K562 (cell line): ENCODE results near the gene EFCAB13. TPM values are rescaled to one million over a fixed set of nuclear protein-coding genes. Genes with fewer than 3 reads are reported as not detected.

Experiments
- ATAC-seq: fragments of 200-7000 bp; cut with Tn5 transposase; 3 replicates; pipeline ENCODE4 v1.9.1; 2020; ENCODE audit warnings: moderate library complexity
- BruUV-seq: library from RNA; stranded (reverse); fragments of 400-500 nt; replicated peaks from 2 replicates; lab custom pipeline; 2021; lab: Mats Ljungman, UMichigan
- CTCF ChIA-PET: fragments of 300-600 bp; formaldehyde crosslinking; extraction: SDS; loops from one replicate; lab custom pipeline; 2021; ENCODE audit warnings: low intra/inter-chr PET ratio; lab: Yijun Ruan, JAX
- POLR2A ChIA-PET: fragments of 300-600, 350-650 bp; sonication (Branson Sonifier 250); formaldehyde crosslinking; extraction: SDS; loops from one replicate; lab custom pipeline; 2021; ENCODE audit warnings: antibody characterized with exemption, inconsistent platforms; lab: Yijun Ruan, JAX
- DNase-seq, 4 experiments: peaks; one replicate each; pipeline versions ENCODE4 v3.0.0 to v3.0.0-alpha.2; 2011 to 2018; ENCODE audit warnings: low spot score in 3 of 4, mixed read lengths in 3 of 4; ENCODE audit errors: extremely low read depth in 1 of 4
- FAIRE-seq: peaks from 2 replicates; lab custom pipeline; 2011; peaks lifted over from hg19 to GRCh38; lab: Jason Lieb, UNC
- H2AFZ ChIP-seq: 2 replicates; pipeline ENCODE4 v1.6.0; 2011; ENCODE audit warnings: low read depth, low read length, control low read depth, inconsistent platforms
- H3K27ac ChIP-seq: fragments of 200-600 bp; 3 replicates; pipeline ENCODE4 v1.8.0; 2011; ENCODE audit warnings: low read depth, mild to moderate bottlenecking, control low read depth, inconsistent platforms, low read length, moderate library complexity, mixed read lengths; ENCODE audit errors: extremely low read depth
- H3K27me3 ChIP-seq, 2 experiments: fragments of 300-600 bp in 1 of 2; 2 replicates in 1 of 2; 3 replicates in 1 of 2; pipeline versions ENCODE4 v1.6.0 to v1.8.0; 2011; ENCODE audit warnings: inconsistent platforms in 2 of 2, low read length in 2 of 2, mild to moderate bottlenecking in 1 of 2, mixed read lengths in 1 of 2, moderate library complexity in 1 of 2; ENCODE audit not compliant: control insufficient read depth in 2 of 2, insufficient read depth in 2 of 2
- H3K36me3 ChIP-seq: fragments of 300-600 bp; 3 replicates; pipeline ENCODE4 v1.8.0; 2011; ENCODE audit warnings: mild to moderate bottlenecking, low read length, inconsistent platforms; ENCODE audit not compliant: control insufficient read depth, insufficient read depth
- H3K4me1 ChIP-seq, 2 experiments: fragments of 200-600 bp in 1 of 2; replicated peaks in 1 of 2; 2 replicates in 1 of 2; 3 replicates in 1 of 2; pipeline versions ENCODE4 v1.5.1 to v1.8.0; 2011; ENCODE audit warnings: inconsistent platforms in 2 of 2, low read length in 2 of 2, mild to moderate bottlenecking in 1 of 2, mixed read lengths in 1 of 2, moderate library complexity in 1 of 2; ENCODE audit not compliant: control insufficient read depth in 2 of 2, insufficient read depth in 2 of 2
- H3K4me2 ChIP-seq: 2 replicates; pipeline ENCODE4 v1.6.1; 2011; ENCODE audit warnings: low read length, control low read depth, inconsistent platforms, mixed read lengths; ENCODE audit not compliant: insufficient read depth
- H3K4me3 ChIP-seq: fragments of 200-600 bp; sonication (generic), shearing (Covaris generic); 2 replicates; pipeline ENCODE4 v1.5.1; 2016; ENCODE audit warnings: control low read depth, inconsistent platforms
- H3K79me2 ChIP-seq: fragments of 200-600 bp; 3 replicates; pipeline ENCODE4 v1.8.0; 2011; ENCODE audit warnings: low read length, inconsistent platforms; ENCODE audit not compliant: control insufficient read depth, insufficient read depth
- H3K9ac ChIP-seq, 2 experiments: 2 replicates each; pipeline versions ENCODE4 v1.6.0 to v1.6.1; 2011; ENCODE audit warnings: low read depth in 2 of 2, low read length in 2 of 2, control low read depth in 1 of 2, inconsistent platforms in 1 of 2, mild to moderate bottlenecking in 1 of 2, mixed read lengths in 1 of 2; ENCODE audit not compliant: insufficient read depth in 1 of 2
- H3K9me1 ChIP-seq: one replicate; pipeline ENCODE4 v1.6.0; 2011; ENCODE audit warnings: inconsistent platforms, mild to moderate bottlenecking, low read length, moderate library complexity; ENCODE audit not compliant: control insufficient read depth, insufficient read depth
- H3K9me3 ChIP-seq: replicated peaks from 2 replicates; pipeline ENCODE4 v1.5.1; 2011; ENCODE audit warnings: low read depth, low read length, inconsistent platforms; ENCODE audit not compliant: control insufficient read depth, insufficient read depth
- H4K20me1 ChIP-seq: replicated peaks from 2 replicates; pipeline ENCODE4 v1.6.1; 2011; ENCODE audit warnings: low read length, inconsistent platforms, mixed read lengths; ENCODE audit not compliant: control insufficient read depth, insufficient read depth
- ARHGAP35 ChIP-seq: fragments of 450-650 bp; IDR thresholded peaks from 2 replicates; pipeline ENCODE4 v1.6.1; 2018; ENCODE audit not compliant: partially characterized antibody
- CC2D1A ChIP-seq: fragments of 450-650 bp; IDR thresholded peaks from 2 replicates; pipeline ENCODE4 v1.6.1; 2017; ENCODE audit warnings: mild to moderate bottlenecking
- CCNT2 ChIP-seq: IDR thresholded peaks from 2 replicates; pipeline ENCODE4 v1.6.1; 2011; ENCODE audit warnings: borderline replicate concordance, low read depth, mild to moderate bottlenecking, moderate library complexity, mixed read lengths, low read length; ENCODE audit not compliant: insufficient read length; ENCODE audit errors: extremely low read depth
- HNRNPH1 ChIP-seq: fragments of 200-400 bp; formaldehyde crosslinking; optimal IDR thresholded peaks from 2 replicates; pipeline ENCODE3; 2017; ENCODE audit warnings: low read depth, mild to moderate bottlenecking, low read length, moderate library complexity
- MTA2 ChIP-seq: fragments of 450-650 bp; IDR thresholded peaks from 2 replicates; pipeline ENCODE4 v1.6.1; 2016; ENCODE audit warnings: low read depth
- ZC3H11A ChIP-seq: IDR thresholded peaks from 2 replicates; pipeline ENCODE4 v1.6.1; 2012; ENCODE audit warnings: low read depth, low read length, improper control_type of control experiment
- ZNF696 ChIP-seq: fragments of 250-450 bp; sonication (Bioruptor Pico); conservative IDR thresholded peaks from 2 replicates; pipeline ENCODE4 v1.4.0; 2020; ENCODE audit warnings: mild to moderate bottlenecking, moderate library complexity
- WGBS: fragments of 100-300 bp; shearing (Covaris generic); methylation state at CpG from one replicate; pipeline ENCODE4 v1.1.6; 2016; ENCODE audit warnings: low coverage, mixed read lengths; ENCODE audit not compliant: insufficient coverage; ENCODE audit errors: missing lambda C conversion rate; 5-methylcytosine and 5-hydroxymethylcytosine counted together
- in situ Hi-C: fragments of 300-500 bp; cut with MboI; formaldehyde crosslinking; loops from 4 replicates; pipeline ENCODE4 v1.15.0; 2018; ENCODE audit warnings: inconsistent platforms, mixed read lengths
- intact Hi-C: fragments of 100-400 bp; cut with micrococcal nuclease; formaldehyde crosslinking; loops from 2 replicates; pipeline ENCODE4 v1.14.2; 2022
- polyA plus RNA-seq, 8 experiments: library from polyadenylated mRNA; depleted of rRNA in 4 of 8; stranded (reverse) in 5 of 8; unstranded in 3 of 8; fragments of >200 nt; fragmentation: Nextera tagmentation in 2 of 8; fragmentation: Illumina TruSeq in 1 of 8; extraction: Ambion mirVana in 2 of 8; extraction: Trizol in 1 of 8; gene quantifications; 2 replicates each; pipeline versions ENCODE4 v1.2.1 to v1.2.3, GENCODE V29; 2011 to 2014; ENCODE audit warnings: inconsistent platforms in 1 of 8, missing spikeins in 1 of 8
- total RNA-seq, 7 experiments: library from RNA; depleted of rRNA in 6 of 7; stranded (reverse); fragments of >200 nt in 6 of 7; fragmentation: Illumina TruSeq in 2 of 7; extraction: Trizol in 2 of 7; gene quantifications; 2 replicates each; pipeline versions ENCODE4 v1.2.1 to v1.2.3, GENCODE V29; 2011 to 2021; ENCODE audit warnings: low replicate concordance in 1 of 7

EFCAB13 gene
- total and polyA plus RNA-seq, 9 of the 15 experiments (the other 6 are each of a cell fraction or from before 2014, with no cell fraction given), result 0.32 to 1.3 (median 0.95) TPM

GRCh38 chr17:47285003-47285402 is 38.8 kb upstream of the EFCAB13 start:
- POLR2A ChIA-PET, result interaction anchor here (5.2 kb wide), 1 partner anchor 10 kb away, joined by 34 read pairs; no protein-coding TSS in a partner anchor
- Histone ChIP-seq H3K27ac (no peak overlapping the region), H3K9ac (no peak overlapping the region), H3K9me1 (no peaks in the 10 kb centered on the region), H3K4me2 (no peak overlapping the region), H3K4me3 (no peak overlapping the region), H3K36me3 (no peaks in the 10 kb centered on the region), H3K9me3 (no peaks in the 10 kb centered on the region), H3K79me2 (no peaks in the 10 kb centered on the region), H4K20me1 (no peaks in the 10 kb centered on the region), H3K4me1 (peaks cover 29 to 53% of the 10 kb centered on the region in 2 experiments; a peak in 4 of 5 replicates), H3K27me3 (no peaks in the 10 kb centered on the region), H2AFZ (no peak overlapping the region)
- in situ Hi-C loops, result no loop called here
- no peak for ATAC-seq
- BruUV-seq, result no TSS peak
- CTCF ChIA-PET, result no interaction called here
- intact Hi-C loops, result no loop called here
- no peak for TF ChIP-seq ZNF696 (CRISPR knock-in tag)
- no peak for TF ChIP-seq ZC3H11A
- no peak for TF ChIP-seq CC2D1A
- no peak for TF ChIP-seq HNRNPH1
- no peak for TF ChIP-seq CCNT2
- no peak for TF ChIP-seq MTA2
- TF ChIP-seq ARHGAP35, result no peak
- 71% methylated on average over 6 of the region's 6 CpGs for WGBS
- no peak for DNase-seq
- FAIRE-seq, result no peak
